Activated B cell treated with CpG ODN at 0.5 μM for 24 hours (primary cell): Measurements from ENCODE around the gene DHRS12. TPM values are rescaled to one million over a fixed set of nuclear protein-coding genes. Genes with fewer than 3 reads are reported as not detected.

ENCODE experiments used
- ATAC-seq: fragments of 200-7000 bp; cut with Tn5 transposase; one replicate; pipeline ENCODE4 v1.10.0; 2021; ENCODE audit warnings: low read depth, mild to moderate bottlenecking, moderate library complexity
- CTCF ChIA-PET: fragments of 350-600 bp; sonication (Branson Sonifier 250); formaldehyde crosslinking; loops from one replicate; lab custom pipeline; 2021; ENCODE audit warnings: antibody characterized with exemption; lab: Charles Lee
- POLR2A ChIA-PET: fragments of 350-600 bp; sonication (Branson Sonifier 250); formaldehyde crosslinking; loops from one replicate; lab custom pipeline; 2021; ENCODE audit warnings: antibody characterized with exemption; lab: Charles Lee
- DNase-seq: peaks from one replicate; pipeline ENCODE4 v3.0.0; 2022
- H3K27ac Mint-ChIP-seq: one replicate; pipeline ENCODE4 v1.8.0; 2020; ENCODE audit warnings: mixed read lengths
- H3K27me3 Mint-ChIP-seq: one replicate; pipeline ENCODE4 v1.8.0; 2021; ENCODE audit warnings: mixed read lengths
- H3K36me3 Mint-ChIP-seq: one replicate; pipeline ENCODE4 v1.8.0; 2021; ENCODE audit warnings: low read depth, mixed read lengths
- H3K4me1 Mint-ChIP-seq: one replicate; pipeline ENCODE4 v1.8.0; 2021; ENCODE audit warnings: mixed read lengths
- H3K4me3 Mint-ChIP-seq: one replicate; pipeline ENCODE4 v1.8.0; 2020; ENCODE audit warnings: mild to moderate bottlenecking, mixed read lengths
- H3K9me3 Mint-ChIP-seq: one replicate; pipeline ENCODE4 v1.8.0; 2020; ENCODE audit warnings: mixed read lengths
- CTCF ChIP-seq: fragments of 200-600 bp; IDR thresholded peaks from one replicate; pipeline ENCODE4 v1.8.0; 2022; ENCODE audit warnings: antibody characterized with exemption, mild to moderate bottlenecking
- intact Hi-C: fragments of 100-400 bp; cut with micrococcal nuclease; formaldehyde crosslinking; loops from one replicate; pipeline ENCODE4 v1.15.1; 2024
- total RNA-seq: library from RNA; stranded (reverse); gene quantifications from 2 replicates; pipeline ENCODE4 v1.2.3, GENCODE V29; 2022

The DHRS12 gene
- total RNA-seq, 1 donor from 2014 or later = 14.1 TPM

GRCh38 chr13:51733374-51734298 is 70.3 kb downstream of the DHRS12 start:
- intact Hi-C loops = no loop called here
- no peaks in the 10 kb centered on the region for H3K9me3 Mint-ChIP-seq
- H3K4me3 Mint-ChIP-seq = no peak overlapping the region
- DNase-seq (no peak), ATAC-seq (no peak)
- ChIA-PET CTCF (no interaction called here), POLR2A (no interaction called here)
- no peaks in the 10 kb centered on the region for H3K4me1 Mint-ChIP-seq
- H3K27ac Mint-ChIP-seq = no peak overlapping the region
- peaks cover 34% of the 10 kb centered on the region for H3K36me3 Mint-ChIP-seq
- H3K27me3 Mint-ChIP-seq = no peaks in the 10 kb centered on the region
- TF ChIP-seq CTCF = no peak

- ATAC-seq = no peak
- Mint-ChIP-seq H3K27ac (no peak overlapping the region), H3K4me1 (no peaks in the 10 kb centered on the region), H3K9me3 (no peaks in the 10 kb centered on the region), H3K27me3 (no peaks in the 10 kb centered on the region), H3K4me3 (no peak overlapping the region), H3K36me3 (peaks cover 28% of the 10 kb centered on the region)
- POLR2A ChIA-PET = interaction anchor here (1.1 kb wide), 1 partner anchor 279 kb away, joined by 3 read pairs; the partner anchor contains the start of gene INTS6
- intact Hi-C loops = no loop called here
- CTCF ChIA-PET = interaction anchor here (0.8 kb wide), 1 partner anchor 297 kb away, joined by 4 read pairs; no protein-coding TSS in a partner anchor
- TF ChIP-seq CTCF = no peak
- no peak for DNase-seq
Measured at GRCh38 chr13:51731759-51732158, 72.2 kb downstream of the DHRS12 start.

- no peak for DNase-seq
- Mint-ChIP-seq H3K4me3 (no peak overlapping the region), H3K27ac (no peak overlapping the region), H3K9me3 (no peaks in the 10 kb centered on the region), H3K4me1 (no peaks in the 10 kb centered on the region), H3K27me3 (no peaks in the 10 kb centered on the region), H3K36me3 (peaks cover 27% of the 10 kb centered on the region)
- CTCF ChIA-PET = no interaction called here
- intact Hi-C loops = no loop called here
- POLR2A ChIA-PET = no interaction called here
- no peak for ATAC-seq
- TF ChIP-seq CTCF = no peak
Measured at GRCh38 chr13:51730927-51731326, 73.0 kb downstream of the DHRS12 start.

- ATAC-seq (no peak), DNase-seq (no peak)
- POLR2A ChIA-PET = no interaction called here
- Mint-ChIP-seq H3K27ac (no peak overlapping the region), H3K4me3 (no peak overlapping the region), H3K36me3 (peaks cover 20% of the 10 kb centered on the region), H3K4me1 (no peaks in the 10 kb centered on the region), H3K27me3 (no peaks in the 10 kb centered on the region), H3K9me3 (no peaks in the 10 kb centered on the region)
- CTCF ChIA-PET = no interaction called here
- no peak for TF ChIP-seq CTCF
- intact Hi-C loops = loop anchor here (10.0 kb wide), 1 partner anchor 55 kb away; no protein-coding TSS in a partner anchor
Measured at GRCh38 chr13:51729866-51730553, 74.0 kb downstream of the DHRS12 start.

GRCh38 chr13:51728972-51729371 is 75.0 kb downstream of the DHRS12 start:
- DNase-seq (no peak), ATAC-seq (no peak)
- POLR2A ChIA-PET = no interaction called here
- no peaks in the 10 kb centered on the region for H3K27me3 Mint-ChIP-seq
- CTCF ChIA-PET = no interaction called here
- peaks cover 21% of the 10 kb centered on the region for H3K36me3 Mint-ChIP-seq
- intact Hi-C loops = loop anchor here (10.0 kb wide), 1 partner anchor 54 kb away; no protein-coding TSS in a partner anchor
- no peak for TF ChIP-seq CTCF
- H3K4me1 Mint-ChIP-seq = no peaks in the 10 kb centered on the region
- no peak overlapping the region for H3K4me3 Mint-ChIP-seq
- no peak overlapping the region for H3K27ac Mint-ChIP-seq
- no peaks in the 10 kb centered on the region for H3K9me3 Mint-ChIP-seq
